WTC11 (cell line): Measurements from ENCODE around the gene SARDH. TPM values are rescaled to one million over a fixed set of nuclear protein-coding genes. Genes with fewer than 3 reads are reported as not detected.

Source experiments
- ATAC-seq: fragments of 200-7000 bp; cut with Tn5 transposase; 2 replicates; pipeline ENCODE4 v1.10.0; 2021; ENCODE audit warnings: mild to moderate bottlenecking, moderate library complexity
- CTCF ChIA-PET: fragments of 300-600 bp; sonication (Branson Sonifier 250); formaldehyde crosslinking; loops from one replicate; lab custom pipeline; 2021; ENCODE audit warnings: antibody characterized with exemption; lab: Charles Lee
- POLR2A ChIA-PET: fragments of 350-600 bp; sonication (Branson Sonifier 250); formaldehyde crosslinking; loops from one replicate; lab custom pipeline; 2021; ENCODE audit warnings: antibody characterized with exemption; lab: Charles Lee
- DNase-seq: peaks from one replicate; pipeline ENCODE4 v3.0.0; 2021; ENCODE audit warnings: low spot score
- H3K27ac Mint-ChIP-seq: 2 replicates; pipeline ENCODE4 v1.8.0; 2021; ENCODE audit warnings: mixed read lengths
- H3K27me3 Mint-ChIP-seq: 2 replicates; pipeline ENCODE4 v1.8.0; 2021; ENCODE audit warnings: low read depth, mild to moderate bottlenecking, moderate library complexity, mixed read lengths
- H3K36me3 Mint-ChIP-seq: 2 replicates; pipeline ENCODE4 v1.8.0; 2021; ENCODE audit warnings: mixed read lengths
- H3K4me1 Mint-ChIP-seq: 2 replicates; pipeline ENCODE4 v1.8.0; 2022; ENCODE audit warnings: mixed read lengths
- H3K4me3 Mint-ChIP-seq: 2 replicates; pipeline ENCODE4 v1.8.0; 2021; ENCODE audit warnings: mild to moderate bottlenecking, moderate library complexity, mixed read lengths
- H3K9me3 Mint-ChIP-seq: 2 replicates; pipeline ENCODE4 v1.8.0; 2021; ENCODE audit warnings: mixed read lengths
- CREM ChIP-seq: sonication (generic); formaldehyde crosslinking; IDR thresholded peaks from 2 replicates; pipeline ENCODE4 v1.8.1; 2022; ENCODE audit warnings: mild to moderate bottlenecking, missing genetic modification reagents, moderate library complexity
- NFATC4 ChIP-seq: fragments of 250-450 bp; sonication (Bioruptor Pico); IDR thresholded peaks from 2 replicates; pipeline ENCODE4 v1.9.0; 2021; ENCODE audit warnings: mild to moderate bottlenecking
- ZNF512 ChIP-seq: sonication (generic); formaldehyde crosslinking; IDR thresholded peaks from 2 replicates; pipeline ENCODE4 v1.8.1; 2022; ENCODE audit warnings: missing genetic modification reagents, borderline replicate concordance
- total RNA-seq: library from RNA; stranded (reverse); gene quantifications from 3 replicates; pipeline ENCODE4 v1.2.3, GENCODE V29; 2021
- TF ChIP-seq, protein P1 (sequence below): fragments of 250-450 bp; sonication (Bioruptor Pico); IDR thresholded peaks from 2 replicates; pipeline ENCODE4 v1.9.0; 2021; ENCODE audit warnings: mild to moderate bottlenecking, borderline replicate concordance
- TF ChIP-seq, protein P2 (sequence below): fragments of 250-450 bp; sonication (Bioruptor Pico); IDR thresholded peaks from 2 replicates; pipeline ENCODE4 v1.9.0; 2021; ENCODE audit warnings: mild to moderate bottlenecking
- TF ChIP-seq, protein P3 (sequence below): sonication (generic); formaldehyde crosslinking; IDR thresholded peaks from 2 replicates; pipeline ENCODE4 v1.8.1; 2022; ENCODE audit warnings: mild to moderate bottlenecking, missing genetic modification reagents, moderate library complexity, borderline replicate concordance
- TF ChIP-seq, protein P4 (sequence below): fragments of 250-450 bp; sonication (Bioruptor Pico); IDR thresholded peaks from 2 replicates; pipeline ENCODE4 v2.1.2; 2022; ENCODE audit warnings: mild to moderate bottlenecking, moderate library complexity
- TF ChIP-seq, protein P5 (sequence below): fragments of 250-450 bp; sonication (Bioruptor Pico); IDR thresholded peaks from 2 replicates; pipeline ENCODE4 v1.9.0; 2021; ENCODE audit warnings: moderate library complexity, mild to moderate bottlenecking, inconsistent platforms, borderline replicate concordance

The SARDH gene
- total RNA-seq, 1 experiment from 2014 or later, result 8.5 TPM

DNA sequence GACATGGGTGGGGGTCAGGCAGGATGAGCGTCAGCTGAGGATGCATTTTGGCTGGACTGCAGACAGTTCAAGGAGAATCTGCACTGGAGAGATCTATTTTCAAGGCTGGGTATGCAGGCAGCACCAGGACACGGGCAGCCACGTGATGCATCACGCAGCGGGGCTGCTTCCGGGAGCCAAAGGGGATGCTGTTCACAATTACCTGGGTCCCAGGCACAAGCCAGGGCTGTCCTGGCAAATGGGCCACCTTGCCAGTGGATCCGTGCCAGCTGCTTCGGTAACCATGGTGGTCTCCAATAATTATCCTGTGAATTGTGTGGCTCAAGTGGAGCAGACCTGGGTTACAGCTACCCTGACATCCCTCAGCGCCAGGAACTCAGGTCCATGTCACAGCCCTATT is 84.5 kb downstream of the SARDH start (continued):
- TF ChIP-seq ZNF512 (CRISPR knock-in tag), result no peak
- TF ChIP-seq NFATC4 (CRISPR knock-in tag), result no peak
- TF ChIP-seq, protein P1, sequence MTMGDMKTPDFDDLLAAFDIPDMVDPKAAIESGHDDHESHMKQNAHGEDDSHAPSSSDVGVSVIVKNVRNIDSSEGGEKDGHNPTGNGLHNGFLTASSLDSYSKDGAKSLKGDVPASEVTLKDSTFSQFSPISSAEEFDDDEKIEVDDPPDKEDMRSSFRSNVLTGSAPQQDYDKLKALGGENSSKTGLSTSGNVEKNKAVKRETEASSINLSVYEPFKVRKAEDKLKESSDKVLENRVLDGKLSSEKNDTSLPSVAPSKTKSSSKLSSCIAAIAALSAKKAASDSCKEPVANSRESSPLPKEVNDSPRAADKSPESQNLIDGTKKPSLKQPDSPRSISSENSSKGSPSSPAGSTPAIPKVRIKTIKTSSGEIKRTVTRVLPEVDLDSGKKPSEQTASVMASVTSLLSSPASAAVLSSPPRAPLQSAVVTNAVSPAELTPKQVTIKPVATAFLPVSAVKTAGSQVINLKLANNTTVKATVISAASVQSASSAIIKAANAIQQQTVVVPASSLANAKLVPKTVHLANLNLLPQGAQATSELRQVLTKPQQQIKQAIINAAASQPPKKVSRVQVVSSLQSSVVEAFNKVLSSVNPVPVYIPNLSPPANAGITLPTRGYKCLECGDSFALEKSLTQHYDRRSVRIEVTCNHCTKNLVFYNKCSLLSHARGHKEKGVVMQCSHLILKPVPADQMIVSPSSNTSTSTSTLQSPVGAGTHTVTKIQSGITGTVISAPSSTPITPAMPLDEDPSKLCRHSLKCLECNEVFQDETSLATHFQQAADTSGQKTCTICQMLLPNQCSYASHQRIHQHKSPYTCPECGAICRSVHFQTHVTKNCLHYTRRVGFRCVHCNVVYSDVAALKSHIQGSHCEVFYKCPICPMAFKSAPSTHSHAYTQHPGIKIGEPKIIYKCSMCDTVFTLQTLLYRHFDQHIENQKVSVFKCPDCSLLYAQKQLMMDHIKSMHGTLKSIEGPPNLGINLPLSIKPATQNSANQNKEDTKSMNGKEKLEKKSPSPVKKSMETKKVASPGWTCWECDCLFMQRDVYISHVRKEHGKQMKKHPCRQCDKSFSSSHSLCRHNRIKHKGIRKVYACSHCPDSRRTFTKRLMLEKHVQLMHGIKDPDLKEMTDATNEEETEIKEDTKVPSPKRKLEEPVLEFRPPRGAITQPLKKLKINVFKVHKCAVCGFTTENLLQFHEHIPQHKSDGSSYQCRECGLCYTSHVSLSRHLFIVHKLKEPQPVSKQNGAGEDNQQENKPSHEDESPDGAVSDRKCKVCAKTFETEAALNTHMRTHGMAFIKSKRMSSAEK (CRISPR knock-in tag), result no peak

GRCh38 chr9:133650026-133650425 is 88.1 kb downstream of the SARDH start:
- Mint-ChIP-seq H3K27me3 (no peaks in the 10 kb centered on the region), H3K36me3 (no peaks in the 10 kb centered on the region), H3K27ac (no peak overlapping the region; the same call in 1 of the 2 replicates), H3K4me1 (peaks cover 1% of the 10 kb centered on the region; the same call in 1 of the 2 replicates), H3K9me3 (no peaks in the 10 kb centered on the region), H3K4me3 (no peak overlapping the region)
- no peak for DNase-seq
- no peak for ATAC-seq
- ChIA-PET POLR2A (interaction anchor here (1.3 kb wide), 1 partner anchor 9 kb away, joined by 4 read pairs; no protein-coding TSS in a partner anchor), CTCF (interaction anchor here (1.0 kb wide), 1 partner anchor 93 kb away, joined by 5 read pairs; no protein-coding TSS in a partner anchor)
- TF ChIP-seq, protein P2, sequence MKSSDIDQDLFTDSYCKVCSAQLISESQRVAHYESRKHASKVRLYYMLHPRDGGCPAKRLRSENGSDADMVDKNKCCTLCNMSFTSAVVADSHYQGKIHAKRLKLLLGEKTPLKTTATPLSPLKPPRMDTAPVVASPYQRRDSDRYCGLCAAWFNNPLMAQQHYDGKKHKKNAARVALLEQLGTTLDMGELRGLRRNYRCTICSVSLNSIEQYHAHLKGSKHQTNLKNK, result no peak
- TF ChIP-seq, protein P3, sequence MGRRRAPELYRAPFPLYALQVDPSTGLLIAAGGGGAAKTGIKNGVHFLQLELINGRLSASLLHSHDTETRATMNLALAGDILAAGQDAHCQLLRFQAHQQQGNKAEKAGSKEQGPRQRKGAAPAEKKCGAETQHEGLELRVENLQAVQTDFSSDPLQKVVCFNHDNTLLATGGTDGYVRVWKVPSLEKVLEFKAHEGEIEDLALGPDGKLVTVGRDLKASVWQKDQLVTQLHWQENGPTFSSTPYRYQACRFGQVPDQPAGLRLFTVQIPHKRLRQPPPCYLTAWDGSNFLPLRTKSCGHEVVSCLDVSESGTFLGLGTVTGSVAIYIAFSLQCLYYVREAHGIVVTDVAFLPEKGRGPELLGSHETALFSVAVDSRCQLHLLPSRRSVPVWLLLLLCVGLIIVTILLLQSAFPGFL (CRISPR knock-in tag), result no peak
- TF ChIP-seq, protein P4, sequence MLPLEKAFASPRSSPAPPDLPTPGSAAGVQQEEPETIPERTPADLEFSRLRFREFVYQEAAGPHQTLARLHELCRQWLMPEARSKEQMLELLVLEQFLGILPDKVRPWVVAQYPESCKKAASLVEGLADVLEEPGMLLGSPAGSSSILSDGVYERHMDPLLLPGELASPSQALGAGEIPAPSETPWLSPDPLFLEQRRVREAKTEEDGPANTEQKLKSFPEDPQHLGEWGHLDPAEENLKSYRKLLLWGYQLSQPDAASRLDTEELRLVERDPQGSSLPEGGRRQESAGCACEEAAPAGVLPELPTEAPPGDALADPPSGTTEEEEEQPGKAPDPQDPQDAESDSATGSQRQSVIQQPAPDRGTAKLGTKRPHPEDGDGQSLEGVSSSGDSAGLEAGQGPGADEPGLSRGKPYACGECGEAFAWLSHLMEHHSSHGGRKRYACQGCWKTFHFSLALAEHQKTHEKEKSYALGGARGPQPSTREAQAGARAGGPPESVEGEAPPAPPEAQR (CRISPR knock-in tag), result no peak

- no peaks in the 10 kb centered on the region for H3K27me3 Mint-ChIP-seq
- H3K36me3 Mint-ChIP-seq, result no peaks in the 10 kb centered on the region
- H3K4me1 Mint-ChIP-seq, result no peaks in the 10 kb centered on the region
- DNase-seq, result no peak
- no peak for TF ChIP-seq CREM
- TF ChIP-seq, protein P5, sequence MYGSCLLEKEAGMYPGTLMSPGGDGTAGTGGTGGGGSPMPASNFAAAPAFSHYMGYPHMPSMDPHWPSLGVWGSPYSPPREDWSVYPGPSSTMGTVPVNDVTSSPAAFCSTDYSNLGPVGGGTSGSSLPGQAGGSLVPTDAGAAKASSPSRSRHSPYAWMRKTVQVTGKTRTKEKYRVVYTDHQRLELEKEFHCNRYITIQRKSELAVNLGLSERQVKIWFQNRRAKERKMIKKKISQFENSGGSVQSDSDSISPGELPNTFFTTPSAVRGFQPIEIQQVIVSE (CRISPR knock-in tag), result no peak
- ChIA-PET POLR2A (interaction anchor here (1.3 kb wide), 1 partner anchor 10 kb away, joined by 4 read pairs; no protein-coding TSS in a partner anchor), CTCF (interaction anchor here (1.0 kb wide), 1 partner anchor 94 kb away, joined by 5 read pairs; no protein-coding TSS in a partner anchor)
- no peak for ATAC-seq
- no peak overlapping the region for H3K27ac Mint-ChIP-seq
- H3K4me3 Mint-ChIP-seq, result no peak overlapping the region
- no peaks in the 10 kb centered on the region for H3K9me3 Mint-ChIP-seq
Measured at GRCh38 chr9:133649194-133649593, 89.0 kb downstream of the SARDH start.
